Measurements from ENCODE around the gene FAM124A. TPM values are rescaled to one million over a fixed set of nuclear protein-coding genes. Genes with fewer than 3 reads are reported as not detected.

Gene FAM124A
- total and polyA plus RNA-seq, 2 of the 8 experiments (the other 6 are each of a cell fraction or from before 2014, with no cell fraction given) = 40.7 to 49.9 TPM

GRCh38 chr13:51284339-51284738 is 62.1 kb downstream of the FAM124A start:
- Histone ChIP-seq H2BK120ac (replicated peaks; ENCODE audit: low read depth, low read length) (no peak overlapping the region), H3K4ac (replicated peaks; ENCODE audit: insufficient read length, low read depth, low read length) (no peak overlapping the region), H4K8ac (ENCODE audit: extremely low read depth, insufficient read depth, low read length) (no peak overlapping the region), H4K20me1 (replicated peaks in 1 of 2; ENCODE audit: control insufficient read depth in 1 of 2, insufficient read depth in 2 of 2, low read length in 2 of 2) (peaks cover 0 to 1% of the 10 kb centered on the region in 2 experiments), H2BK15ac (ENCODE audit: low read length) (no peak overlapping the region), H4K91ac (replicated peaks; ENCODE audit: insufficient read length, low read length) (no peak overlapping the region), H3K4me1 (replicated peaks in 1 of 4; ENCODE audit: control insufficient read depth in 3 of 4, insufficient read depth in 4 of 4, low read length in 3 of 4) (peaks cover 1 to 3% (median 2%) of the 10 kb centered on the region in 4 experiments; a peak in 4 of 7 replicates), H3K18ac (ENCODE audit: extremely low read depth, low read length) (0 out of 2 replicates have a peak overlapping the region, but pooled peaks have one; percentile 6), H3K23ac (ENCODE audit: insufficient read length) (no peak overlapping the region), H2AFZ (ENCODE audit: low read length) (no peak overlapping the region), H3K9me3 (ENCODE audit: insufficient read depth in 2 of 2, low read depth in 1 of 2, low read length in 1 of 2) (no peaks in the 10 kb centered on the region), H3K27me3 (replicated peaks in 1 of 4; ENCODE audit: control insufficient read depth in 3 of 4, extremely low read depth in 1 of 4, insufficient read depth in 3 of 4, low read length in 3 of 4) (no peaks in the 10 kb centered on the region), H3K79me2 (ENCODE audit: control insufficient read depth in 1 of 2, insufficient read depth in 2 of 2, low read length in 2 of 2) (no peaks in the 10 kb centered on the region), H3K36me3 (ENCODE audit: control insufficient read depth in 2 of 4, insufficient read depth in 4 of 4, low read length in 3 of 4) (peaks cover 7 to 31% (median 14%) of the 10 kb centered on the region in 4 experiments; a peak in 7 of 8 replicates), H2BK5ac (ENCODE audit: low read depth, low read length) (no peak overlapping the region), H2AK5ac (ENCODE audit: low read depth, low read length) (no peak overlapping the region), H4K5ac (ENCODE audit: insufficient read length, low read depth, low read length) (no peak overlapping the region), H3K4me2 (ENCODE audit: insufficient read depth in 1 of 2, low read depth in 2 of 2, low read length in 2 of 2) (no peak overlapping the region), H2BK20ac (ENCODE audit: low read length) (no peak overlapping the region), H3K14ac (ENCODE audit: insufficient read length) (no peak overlapping the region), H3K23me2 (ENCODE audit: low read depth, low read length) (peaks cover 2% of the 10 kb centered on the region; the same call in 1 of the 2 replicates), H3K79me1 (ENCODE audit: low read depth, low read length) (no peaks in the 10 kb centered on the region), H3K27ac (ENCODE audit: low read depth, low read length) (no peak overlapping the region), H3K9ac (replicated peaks in 1 of 4; ENCODE audit: extremely low read depth in 1 of 4, low read depth in 3 of 4, low read length in 3 of 4) (0 out of 7 replicates have a peak overlapping the region, but pooled peaks of 1 of the 4 experiments have one; percentile 5), H2BK12ac (ENCODE audit: low read depth, low read length) (no peak overlapping the region; the same call in 1 of the 2 replicates), H3K4me3 (ENCODE audit: extremely low read depth in 1 of 4, insufficient read depth in 2 of 4, low read depth in 3 of 4, low read length in 4 of 4) (no peak overlapping the region), H3K56ac (replicated peaks; ENCODE audit: insufficient read length, low read depth, low read length) (no peak overlapping the region)
- FAIRE-seq = no peak
- ChIA-PET CTCF (ENCODE audit: partially characterized antibody) (interaction anchor here (0.8 to 5.3 kb wide), 9 partner anchors 10 to 159 kb away, joined by 3 to 100 read pairs (median 52); no protein-coding TSS in a partner anchor), POLR2A (ENCODE audit: partially characterized antibody) (interaction anchor here (0.6 to 6.5 kb wide), 4 partner anchors 19 to 104 kb away, joined by 3 to 70 read pairs (median 11); no protein-coding TSS in a partner anchor)
- 82% methylated on average over 3 of the region's 3 CpGs; no CpG with 5 or more reads in 1 of the 2 experiments for WGBS, 2 experiments (ENCODE audit: extremely low coverage in 1 of 2, insufficient coverage in 1 of 2, insufficient read length in 1 of 2, insufficient replicate concordance in 2 of 2, low coverage in 1 of 2, low lambda C conversion rate in 2 of 2, missing lambda C conversion rate in 1 of 2)
- DNase-seq (ENCODE audit: low read depth in 1 of 2, low spot score in 2 of 2) = peak in 1 of 2 experiments; percentile 45
- TF ChIP-seq BCL11A (IDR thresholded peaks at IDR 0.05; ENCODE audit: low read depth in 2 of 2, low read length in 2 of 2) (no peak), EP300 (IDR thresholded peaks at IDR 0.05; ENCODE audit: borderline replicate concordance in 1 of 2, low read depth in 2 of 2, low read length in 2 of 2) (no peak), EZH2 (IDR thresholded peaks at IDR 0.05; ENCODE audit: low read depth, low read length, severe bottlenecking) (no peak), SIN3A (conservative IDR thresholded peaks at IDR 0.05 in 1 of 2, IDR thresholded peaks at IDR 0.05 in 1 of 2; ENCODE audit: low read depth in 1 of 2, low read length in 2 of 2) (no peak), ASH2L (IDR thresholded peaks at IDR 0.05; ENCODE audit: low read length) (no peak), TCF12 (IDR thresholded peaks at IDR 0.05; ENCODE audit: low read depth, low read length) (no peak), USF2 (IDR thresholded peaks at IDR 0.05; ENCODE audit: low read length) (no peak), RAD21 (IDR thresholded peaks at IDR 0.05 in 1 of 2, conservative IDR thresholded peaks at IDR 0.05 in 1 of 2; ENCODE audit: low read depth in 2 of 2, low read length in 2 of 2) (peak; percentile 20 to 38; a peak in 2 of 4 replicates), PHF8 (conservative IDR thresholded peaks at IDR 0.05; ENCODE audit: low read depth, low read length) (no peak)

Data from H1 (cell line).